Measurements from ENCODE around the gene KIAA1755. TPM values are rescaled to one million over a fixed set of nuclear protein-coding genes. Genes with fewer than 3 reads are reported as not detected.

Gene KIAA1755
- total and polyA plus RNA-seq, 2 of the 4 experiments (the other 2 are of a cell fraction): 2.5 to 5.1 TPM

GRCh38 chr20:38197619-38198018, 62.9 kb downstream of the KIAA1755 start:
- dilution Hi-C loops (cut with HindIII; ENCODE audit: low sequenced_read_pairs, unreplicated experiment): no loop called here

More at GRCh38 chr20:38197619-38198018, 62.9 kb downstream of the KIAA1755 start:
- H2BK5ac ChIP-seq (ENCODE audit: low read depth, low read length, poor library complexity, severe bottlenecking): no peak overlapping the region
- H2AFZ ChIP-seq (replicated peaks; ENCODE audit: low read length, poor library complexity): no peak overlapping the region
- peaks cover 34% of the 10 kb centered on the region for H3K4me1 ChIP-seq (ENCODE audit: control insufficient read depth, insufficient read depth, low read length)
- no peak overlapping the region for H4K5ac ChIP-seq (ENCODE audit: low read depth, low read length)
- POLR2A ChIA-PET (ENCODE audit: unreplicated experiment): no interaction called here
- H3K4me2 ChIP-seq (ENCODE audit: low read depth, low read length): no peak overlapping the region
- H4K8ac ChIP-seq (ENCODE audit: low read depth in 2 of 2, low read length in 2 of 2): peak overlapping the region in 1 of 2 experiments; percentile 58; a peak in 2 of 4 replicates
- intact Hi-C loops (cut with micrococcal nuclease) (no loop called here), in situ Hi-C loops (cut with MboI; ENCODE audit: low sequenced_read_pairs) (no loop called here)
- no peak for TF ChIP-seq RCOR1 (IDR thresholded peaks at IDR 0.05; ENCODE audit: insufficient replicate concordance, low read length)
- TF ChIP-seq RAD21 (IDR thresholded peaks at IDR 0.05; ENCODE audit: low read length): no peak
- no peak for TF ChIP-seq CHD1 (IDR thresholded peaks at IDR 0.05; ENCODE audit: low read depth, low read length)
- TF ChIP-seq SMC3 (IDR thresholded peaks at IDR 0.05; ENCODE audit: low read depth, low read length): no peak
- no peak for TF ChIP-seq CEBPB (IDR thresholded peaks at IDR 0.05; ENCODE audit: low read depth, low read length)
- no peak overlapping the region for H3K23ac ChIP-seq (ENCODE audit: low read depth, low read length)
- H3K18ac ChIP-seq (ENCODE audit: low read depth, low read length): peak overlapping the region; percentile 52; the same call in 1 of the 2 replicates
- H3K79me1 ChIP-seq (ENCODE audit: low read depth in 1 of 2, low read length in 2 of 2): no peaks in the 10 kb centered on the region
- H2BK15ac ChIP-seq (ENCODE audit: low read depth, low read length): peak overlapping the region; percentile 12; the same call in 1 of the 3 replicates
- no peak overlapping the region for H3K56ac ChIP-seq (ENCODE audit: extremely low read depth, insufficient read depth, low read length)
- WGBS, 2 experiments (ENCODE audit: extremely low coverage in 2 of 2, insufficient read length in 1 of 2): no CpG with 5 or more reads among the region's 1 CpG
- no peak overlapping the region for H3K9ac ChIP-seq (ENCODE audit: low read depth, low read length)
- H4K91ac ChIP-seq (ENCODE audit: insufficient read depth, low read depth, low read length): 0 out of 2 replicates have a peak overlapping the region, but pooled peaks have one; percentile 77
- peak overlapping the region; percentile 48; the same call in 1 of the 2 replicates for H3K4ac ChIP-seq (ENCODE audit: low read depth, low read length)
- no peak overlapping the region for H3K4me3 ChIP-seq (ENCODE audit: insufficient read depth, low read depth, low read length)
- no peak overlapping the region for H2AK9ac ChIP-seq (replicated peaks; ENCODE audit: low read depth, low read length, poor library complexity)
- DNase-seq (no peak), ATAC-seq (ENCODE audit: low read depth) (no peak)
- no peaks in the 10 kb centered on the region for H4K20me1 ChIP-seq (ENCODE audit: insufficient read depth, low read length)
- H3K36me3 ChIP-seq (ENCODE audit: control insufficient read depth, insufficient read depth, low read length): no peaks in the 10 kb centered on the region
- H3K9me1 ChIP-seq (ENCODE audit: insufficient read depth, low read length): peaks cover 33% of the 10 kb centered on the region
- no peaks in the 10 kb centered on the region for H3K27me3 ChIP-seq (ENCODE audit: control insufficient read depth, insufficient read depth, low read length)
- no TSS peak for BruUV-seq (replicated peaks)
- CTCF ChIA-PET: interaction anchor here (1.0 kb wide), 1 partner anchor 124 kb away, joined by 4 read pairs; no protein-coding TSS in a partner anchor
- H3K27ac ChIP-seq (ENCODE audit: insufficient read depth, low read length): no peak overlapping the region
- H2BK20ac ChIP-seq (ENCODE audit: low read depth, low read length): peak overlapping the region; percentile 22; the same call in 1 of the 2 replicates
- peak overlapping the region; percentile 85; the same call in 1 of the 2 replicates for H2BK120ac ChIP-seq (ENCODE audit: low read depth, low read length)
- H3K9me3 ChIP-seq (ENCODE audit: control insufficient read depth, insufficient read depth, low read length): no peaks in the 10 kb centered on the region
- peak overlapping the region; percentile 7; the same call in 1 of the 2 replicates for H2AK5ac ChIP-seq (ENCODE audit: low read depth, low read length)
- H3K14ac ChIP-seq (replicated peaks; ENCODE audit: low read depth, low read length): peak overlapping the region; percentile 17

Measured in IMR-90 (cell line).